GM18868 (cell line): Measurements from ENCODE around the gene TBC1D23.
"Not testable (repeated sequence)": the region's sequence is repeated elsewhere in the genome, so short reads cannot be mapped to it uniquely, and the experiment has no call there.

Experiments used
- ATAC-seq: cut with Tn5 transposase; IDR thresholded peaks from one replicate; pipeline ENCODE4 v1.9.1; 2021; ENCODE audit warnings: mild to moderate bottlenecking, moderate library complexity; ENCODE audit not compliant: unreplicated experiment

The TBC1D23 gene

DNA sequence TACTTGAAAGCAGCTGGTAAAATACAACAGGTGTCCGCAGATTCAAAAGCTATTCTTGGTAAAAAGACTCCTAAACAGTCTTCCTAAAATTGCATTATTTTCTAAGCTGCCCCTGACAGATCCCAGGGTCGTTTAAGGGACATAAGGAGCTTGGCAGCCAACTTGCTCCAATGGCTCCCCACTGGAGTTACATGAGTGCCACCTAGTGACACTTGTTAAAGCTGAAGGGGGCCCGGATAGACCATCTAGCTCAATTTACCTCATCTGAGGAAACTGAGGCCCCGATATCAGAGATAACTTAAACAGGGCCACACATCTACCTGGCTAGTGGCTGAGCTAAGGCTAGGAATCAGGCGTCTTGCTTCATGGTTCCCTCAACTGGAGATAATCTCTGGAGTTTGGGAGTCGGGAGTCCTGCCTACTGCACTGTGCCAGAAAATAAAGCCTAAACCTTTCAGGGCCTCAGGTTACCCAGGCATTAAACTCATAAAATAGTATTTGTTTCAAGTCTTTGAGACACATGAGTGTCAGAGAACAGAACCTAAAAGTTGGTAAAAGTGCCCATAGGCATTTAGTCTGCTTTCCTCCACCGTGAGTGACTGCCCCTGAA is 6.5 kb upstream of the TBC1D23 start:
- peak; percentile 84 for ATAC-seq

DNA sequence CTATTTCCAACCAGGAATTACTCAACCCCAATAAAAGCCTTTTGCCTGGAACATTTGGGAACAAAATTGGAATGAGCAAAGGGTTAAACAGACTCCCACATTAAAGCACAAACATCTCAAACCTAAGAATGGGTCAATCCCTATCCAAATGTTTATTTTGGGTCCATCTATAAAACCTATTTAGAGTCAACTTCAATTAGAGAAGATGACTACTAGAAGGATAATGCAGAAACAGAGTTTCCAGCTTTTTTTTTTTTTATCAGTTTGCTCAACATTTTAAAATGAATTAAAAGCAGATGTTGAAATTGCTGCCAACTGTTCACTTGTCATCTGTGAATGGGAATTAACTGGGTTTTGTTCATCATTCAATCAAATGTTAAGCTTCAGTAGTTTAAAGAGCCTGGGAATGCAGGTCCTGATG is 4.1 kb upstream of the TBC1D23 start:
- ATAC-seq: no peak

DNA sequence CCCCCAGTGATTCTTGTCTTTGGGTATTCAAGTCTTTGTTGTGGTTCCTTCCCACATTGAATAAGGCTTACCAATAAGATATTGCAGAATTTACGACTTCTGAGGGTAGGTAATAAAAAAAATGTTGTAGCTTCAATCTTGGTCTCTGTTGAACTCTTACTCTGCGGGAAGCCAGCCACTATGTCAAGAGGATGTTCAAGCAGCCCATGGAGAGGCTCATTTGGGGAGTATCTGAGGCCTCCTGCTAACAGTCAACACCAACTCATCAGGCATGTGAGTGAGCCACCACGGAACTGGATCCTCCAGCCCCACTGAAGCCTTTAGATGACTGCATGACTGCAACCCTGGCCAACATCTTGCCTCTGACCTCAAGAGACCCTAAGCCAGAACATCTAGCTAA is 3.2 kb upstream of the TBC1D23 start:
- ATAC-seq: no peak

DNA sequence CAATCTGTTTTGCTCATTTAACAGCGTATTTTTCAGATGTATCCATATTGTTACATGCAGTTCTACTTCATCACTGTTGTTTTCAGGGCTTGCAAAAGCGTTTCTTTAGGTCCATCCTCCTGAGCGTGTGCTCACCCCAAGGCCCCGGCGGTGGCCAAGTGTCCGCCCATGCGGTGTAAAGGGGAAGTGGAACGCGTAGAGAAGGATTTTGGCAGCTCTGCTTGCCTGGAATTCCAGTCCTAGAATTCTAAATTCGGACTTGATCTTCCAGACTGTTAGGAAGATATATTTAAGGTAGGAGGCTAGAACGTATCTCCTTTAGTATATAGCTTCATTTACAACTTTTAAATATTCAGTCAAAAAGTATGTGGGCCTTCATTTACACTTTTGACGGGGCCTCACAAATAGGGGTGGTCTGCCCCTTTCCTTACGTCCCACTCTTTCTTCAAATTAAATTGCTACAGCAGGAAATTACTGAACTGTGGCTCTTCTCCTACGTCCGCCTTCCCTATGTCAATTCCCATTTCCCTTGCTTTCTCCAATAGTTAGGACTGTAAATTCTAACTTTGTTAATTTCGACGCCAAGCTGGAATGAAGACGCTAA is 609 bp upstream of the TBC1D23 start:
- no peak for ATAC-seq

DNA sequence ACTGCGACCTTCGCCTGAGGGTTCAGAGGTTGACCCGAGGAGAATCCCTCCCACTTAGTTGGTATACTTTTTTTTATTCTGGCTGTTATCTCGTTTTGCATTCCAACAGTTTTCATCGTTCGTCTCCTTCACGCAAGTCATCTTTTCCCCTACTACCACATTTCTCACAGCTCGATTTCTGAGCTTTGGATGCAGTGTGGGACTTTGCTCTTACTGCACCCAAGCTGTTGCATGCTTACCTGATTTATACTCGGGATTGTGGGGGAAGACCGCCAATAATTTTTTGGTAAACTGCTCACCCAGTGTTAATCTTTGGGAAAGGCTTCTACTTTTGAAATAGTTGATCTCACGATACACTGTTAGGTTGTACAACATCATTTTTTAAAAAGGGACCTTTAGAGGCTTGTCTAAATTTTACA is 702 bp downstream of the TBC1D23 start:
- no peak for ATAC-seq

DNA sequence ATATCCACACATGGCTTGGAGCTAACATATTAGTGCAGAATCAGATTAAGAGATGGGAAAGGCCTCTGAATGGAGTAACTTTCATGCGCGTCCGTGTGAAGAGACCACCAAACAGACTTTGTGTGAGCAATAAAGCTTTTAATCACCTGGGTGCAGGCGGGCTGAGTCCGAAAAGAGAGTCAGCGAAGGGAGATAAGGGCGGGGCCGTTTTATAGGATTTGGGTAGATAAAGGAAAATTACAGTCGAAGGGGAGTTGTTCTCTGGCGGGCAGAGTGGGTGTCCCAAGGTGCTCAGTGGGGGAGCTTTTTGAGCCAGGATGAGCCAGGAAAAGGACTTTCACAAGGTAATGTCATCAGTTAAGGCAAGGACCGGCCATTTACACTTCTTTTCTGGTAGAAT is 2.1 kb downstream of the TBC1D23 start:
- not testable (repeated sequence) for ATAC-seq

DNA sequence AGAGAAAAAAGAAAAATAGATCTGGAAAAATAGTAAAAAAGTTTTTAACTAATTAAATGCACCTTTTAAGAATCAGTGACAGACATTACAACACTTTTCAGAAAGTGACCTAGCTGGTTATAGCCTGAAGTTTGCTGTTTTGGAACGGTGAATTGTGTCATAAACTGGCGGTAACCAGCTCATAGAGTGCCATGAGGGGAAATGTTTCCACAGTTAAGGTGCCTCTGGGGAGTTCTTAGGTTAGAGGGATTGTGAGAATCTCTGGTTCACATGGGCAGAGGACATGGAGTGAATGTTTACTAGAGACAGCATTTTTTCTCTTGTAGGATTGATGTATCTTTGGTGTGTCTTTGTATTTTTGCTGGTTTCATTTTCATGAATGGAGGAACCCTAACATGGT is 2.8 kb downstream of the TBC1D23 start:
- no peak for ATAC-seq

DNA sequence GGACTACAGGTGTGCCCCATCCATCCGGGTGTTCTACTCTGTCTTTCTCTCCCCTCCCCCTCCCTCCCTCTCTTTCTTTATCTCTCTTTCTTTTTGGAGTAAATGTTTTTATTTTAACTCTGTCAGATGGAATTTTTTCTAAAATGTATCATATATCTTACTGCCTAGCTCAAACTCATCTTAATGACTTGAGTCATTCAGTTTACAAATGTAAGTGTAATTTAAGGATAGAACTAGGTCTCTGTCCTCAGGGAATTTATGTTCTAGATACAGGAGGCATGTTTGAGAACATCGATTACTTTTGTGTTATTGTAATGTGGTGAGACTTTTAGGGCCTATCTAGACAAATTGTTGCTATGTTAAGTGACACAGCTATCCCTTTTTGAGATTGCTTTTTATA is 3.5 kb downstream of the TBC1D23 start:
- no peak for ATAC-seq

DNA sequence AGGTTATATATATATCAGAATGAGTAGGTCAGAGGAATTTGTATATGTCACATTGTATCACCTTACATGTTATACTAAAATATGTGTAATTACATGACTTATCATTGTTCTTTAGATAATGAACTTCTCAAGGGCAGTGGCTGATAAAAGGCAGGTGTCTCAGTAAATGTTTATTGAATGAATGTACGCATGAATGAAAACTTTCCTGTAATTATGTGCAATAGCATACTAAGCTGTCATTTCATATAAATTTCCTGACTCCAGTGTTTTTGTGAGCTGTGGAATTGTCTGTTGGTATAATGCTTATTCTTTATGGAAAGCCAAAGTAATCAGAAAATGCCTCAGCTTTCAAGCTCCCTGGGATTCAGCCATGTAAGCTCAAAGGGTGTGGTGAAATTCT is 4.2 kb downstream of the TBC1D23 start:
- no peak for ATAC-seq

DNA sequence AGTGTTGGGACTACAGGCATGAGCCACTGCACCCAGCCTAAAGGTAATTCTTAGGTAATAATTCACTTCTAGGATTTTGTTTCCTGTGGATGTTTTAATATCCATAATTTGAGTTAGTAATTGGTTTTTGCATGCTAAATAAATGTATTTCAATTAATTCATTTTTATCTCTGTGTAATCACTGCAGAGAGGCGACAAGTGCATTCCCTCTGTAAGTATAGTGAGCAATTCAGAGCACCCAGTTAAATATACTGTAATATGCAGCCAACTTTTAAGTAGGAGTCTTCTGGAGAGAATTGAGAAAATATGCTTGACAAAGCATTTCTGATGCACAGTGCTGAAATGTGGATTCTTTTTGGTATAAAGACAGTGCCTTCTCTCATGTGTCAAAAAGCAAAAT is 5.7 kb downstream of the TBC1D23 start:
- ATAC-seq: no peak

DNA sequence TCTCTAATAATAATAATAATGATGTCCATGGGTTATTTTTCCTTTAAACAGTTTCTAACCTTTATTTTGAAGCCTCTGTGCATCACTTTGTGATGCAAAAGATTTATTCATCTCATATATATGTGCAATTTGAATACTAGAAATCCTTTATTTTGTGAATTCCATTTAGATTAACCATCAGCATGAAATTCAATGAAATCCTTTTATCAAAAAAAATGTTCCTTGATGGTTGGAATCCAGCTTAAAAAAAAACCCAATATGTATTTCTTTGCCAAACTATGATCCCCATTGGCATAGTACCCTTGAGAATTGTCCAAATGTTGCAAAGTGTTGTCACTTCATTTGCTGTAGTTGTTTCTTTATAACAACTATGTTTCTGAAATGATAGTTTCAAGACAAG is 7.4 kb downstream of the TBC1D23 start:
- ATAC-seq: no peak

DNA sequence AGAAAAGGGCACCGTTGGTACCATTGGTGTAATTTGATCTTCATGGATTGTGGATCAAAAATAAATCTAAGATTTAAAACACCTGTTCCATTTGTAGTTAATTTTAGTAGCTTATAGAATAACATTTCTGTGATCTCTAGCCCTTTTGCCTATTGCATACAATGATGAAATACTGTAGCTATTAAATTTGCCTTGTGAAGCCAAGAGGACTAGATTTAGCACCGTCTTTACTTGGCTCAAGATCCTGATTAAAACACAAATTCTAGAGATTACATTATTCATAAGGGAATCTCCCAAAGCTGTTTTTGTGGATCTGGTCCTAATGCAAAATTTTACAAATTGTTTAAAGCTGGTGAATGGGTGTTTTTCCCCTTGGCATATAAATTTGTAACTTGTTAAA is 8.2 kb downstream of the TBC1D23 start:
- no peak for ATAC-seq

DNA sequence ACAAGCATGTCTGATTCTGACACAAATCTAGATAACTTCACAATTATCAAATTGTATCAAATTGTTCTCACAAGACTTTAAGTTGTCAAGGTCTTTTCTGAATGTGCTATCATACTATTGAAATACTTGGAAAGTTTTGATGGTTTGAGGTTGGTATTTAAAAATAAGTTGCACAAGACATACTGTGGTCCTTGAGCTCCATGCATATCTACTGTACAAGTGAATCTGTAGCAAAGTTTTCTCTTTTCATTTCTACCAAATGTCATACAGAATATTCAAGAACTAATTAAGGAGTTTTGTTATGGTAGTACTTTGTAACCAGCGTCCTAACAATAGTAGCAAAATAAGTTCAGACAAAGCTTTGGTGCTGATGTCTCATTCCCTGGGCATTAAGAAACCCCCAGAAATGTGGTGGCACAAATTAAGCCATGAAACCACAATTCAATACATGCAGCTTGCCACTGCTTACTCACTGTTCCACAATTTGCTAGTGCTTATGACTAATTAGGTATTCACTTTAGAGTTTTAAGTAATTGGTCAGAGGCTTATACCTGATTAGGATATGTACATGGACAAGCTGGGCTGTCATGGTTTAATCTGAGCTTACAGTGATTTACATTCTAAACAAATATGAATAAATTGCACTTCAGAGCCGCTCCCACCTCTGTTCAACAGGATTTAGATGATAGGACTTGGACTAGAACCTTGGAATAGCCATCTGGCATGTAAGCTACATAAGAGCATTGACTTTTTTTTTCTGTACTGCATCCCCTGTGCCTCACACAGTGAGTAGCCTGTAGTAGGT is 8.8 kb downstream of the TBC1D23 start:
- ATAC-seq: peak; percentile 40

DNA sequence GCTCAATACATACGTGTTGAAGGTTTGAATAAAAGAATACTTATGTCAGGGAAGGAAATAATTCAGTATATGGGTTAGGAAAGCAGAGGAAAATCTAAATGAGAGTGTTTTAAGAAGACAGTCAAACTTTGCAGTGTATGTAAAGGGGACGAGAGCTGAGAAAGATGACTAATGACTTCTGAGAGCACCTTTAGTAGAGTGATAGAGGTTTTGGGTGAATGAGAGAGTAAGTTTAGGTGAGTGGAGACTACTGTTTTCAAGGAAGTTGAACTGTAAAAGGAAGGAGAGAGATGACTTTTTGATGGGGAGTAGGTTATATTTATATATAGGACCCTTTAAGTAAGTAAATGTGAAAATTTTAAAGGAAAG is 9.4 kb downstream of the TBC1D23 start:
- ATAC-seq: no peak

DNA sequence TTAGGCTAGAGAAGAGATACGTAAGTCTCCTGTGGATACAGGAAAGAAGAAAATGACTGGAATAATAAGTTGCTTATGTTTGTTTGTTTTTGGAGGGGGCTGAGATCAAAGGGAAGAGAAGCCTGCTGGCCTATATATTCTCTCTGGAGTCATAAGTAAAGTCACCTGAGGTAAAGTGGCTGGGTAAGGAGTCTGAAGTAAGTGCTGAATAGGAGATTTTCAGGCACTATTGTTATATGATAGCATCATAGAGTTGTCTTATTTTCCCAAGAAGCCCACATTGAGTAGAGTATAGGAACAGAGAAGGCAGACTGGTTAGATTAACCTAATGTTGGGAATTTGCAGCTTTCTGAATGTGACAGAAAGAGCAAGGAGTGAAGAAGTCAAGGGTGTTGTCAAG is 10.7 kb downstream of the TBC1D23 start:
- ATAC-seq: no peak

DNA sequence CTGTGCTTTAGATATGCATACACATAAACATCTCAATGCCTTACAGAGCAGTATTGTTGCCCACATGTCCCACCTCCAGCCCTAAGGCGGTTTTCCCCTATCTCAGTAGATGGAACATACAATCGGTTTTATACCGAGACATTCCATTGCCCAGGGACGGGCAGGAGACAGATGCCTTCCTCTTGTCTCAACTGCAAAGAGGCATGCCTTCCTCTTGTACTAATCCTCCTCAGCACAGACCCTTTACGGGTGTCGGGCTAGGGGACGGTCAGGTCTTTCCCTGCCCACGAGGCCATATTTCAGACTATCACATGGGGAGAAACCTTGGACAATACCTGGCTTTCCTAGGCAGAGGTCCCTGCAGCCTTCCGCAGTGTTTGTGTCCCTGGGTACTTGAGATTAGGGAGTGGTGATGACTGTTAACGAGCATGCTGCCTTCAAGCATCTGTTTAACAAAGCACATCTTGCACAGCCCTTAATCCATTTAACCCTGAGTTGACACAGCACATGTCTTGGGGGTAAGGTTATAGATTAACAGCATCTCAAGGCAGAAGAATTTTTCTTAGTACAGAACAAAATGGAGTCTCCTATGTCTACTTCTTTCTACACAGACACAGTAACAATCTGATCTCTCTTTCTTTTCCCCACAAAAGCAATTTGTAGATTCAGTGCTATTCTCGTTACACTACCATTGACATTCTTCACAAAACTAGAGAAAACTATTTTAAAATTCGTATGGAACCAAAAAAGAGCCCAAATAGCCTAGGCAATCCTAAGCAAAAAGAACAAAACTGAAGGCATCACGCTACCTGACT is 12.2 kb downstream of the TBC1D23 start:
- ATAC-seq: not testable (repeated sequence)

DNA sequence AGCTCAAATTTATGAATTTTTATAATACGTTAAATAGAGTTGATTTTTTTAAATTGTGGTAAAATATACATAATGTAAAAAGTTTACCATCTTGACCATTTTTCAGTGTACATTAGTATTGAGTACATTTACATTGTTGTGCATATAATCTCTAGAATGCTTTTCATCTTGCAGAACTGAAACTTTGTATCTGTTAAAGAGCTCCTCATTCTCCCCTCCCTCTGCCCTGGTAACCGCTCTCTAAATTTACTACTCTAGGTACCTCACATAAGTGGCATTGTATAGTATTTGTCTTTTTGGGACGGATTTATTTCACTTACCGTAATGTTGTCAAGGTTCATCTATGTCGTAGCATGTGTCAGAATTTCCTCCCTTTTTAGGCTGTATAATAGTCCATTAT is 13.6 kb downstream of the TBC1D23 start:
- ATAC-seq: peak; percentile 70

DNA sequence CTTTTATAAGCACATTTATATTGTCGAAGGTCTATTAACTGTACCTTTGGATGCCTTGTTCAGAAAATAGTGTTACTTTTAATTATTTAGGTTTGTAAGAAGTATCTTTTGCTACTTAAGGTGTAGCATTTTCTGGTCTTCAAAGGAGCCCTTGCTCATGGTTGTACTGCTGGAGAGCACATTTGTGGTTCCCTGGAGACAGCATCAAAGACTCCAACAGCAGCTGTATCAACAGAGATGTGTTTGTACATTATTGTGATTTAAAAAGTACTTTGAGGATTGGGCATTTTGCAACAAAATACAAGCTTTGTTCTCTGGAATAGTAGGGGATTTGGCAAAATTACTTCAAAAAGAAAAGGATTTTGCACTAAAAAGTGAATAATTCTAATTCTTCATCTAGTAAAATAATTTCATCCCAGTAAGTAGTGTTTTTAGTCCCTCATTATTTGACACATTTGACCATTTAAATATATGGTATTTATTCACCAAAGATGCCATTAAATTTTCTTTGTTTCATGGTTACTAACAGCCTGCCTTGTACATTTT is 16.5 kb downstream of the TBC1D23 start:
- ATAC-seq: no peak

DNA sequence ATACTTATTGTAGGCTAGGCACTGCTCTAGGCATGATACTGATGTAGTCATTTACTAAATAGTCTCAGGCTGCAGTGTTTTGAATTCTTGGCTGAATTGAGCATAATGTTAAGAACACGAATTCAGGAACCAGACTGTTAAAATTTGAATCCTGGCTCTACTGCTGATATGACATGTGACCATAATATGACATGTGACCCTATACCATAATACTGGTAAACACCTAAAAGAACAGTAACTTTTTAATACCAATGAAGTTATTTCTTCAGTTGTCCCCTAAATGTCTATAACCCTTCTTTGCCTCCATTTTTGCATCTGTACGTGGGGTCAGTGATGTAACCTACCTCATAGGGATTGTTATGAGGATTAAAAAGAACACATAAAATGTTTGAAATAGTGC is 18.1 kb downstream of the TBC1D23 start:
- ATAC-seq: no peak

DNA sequence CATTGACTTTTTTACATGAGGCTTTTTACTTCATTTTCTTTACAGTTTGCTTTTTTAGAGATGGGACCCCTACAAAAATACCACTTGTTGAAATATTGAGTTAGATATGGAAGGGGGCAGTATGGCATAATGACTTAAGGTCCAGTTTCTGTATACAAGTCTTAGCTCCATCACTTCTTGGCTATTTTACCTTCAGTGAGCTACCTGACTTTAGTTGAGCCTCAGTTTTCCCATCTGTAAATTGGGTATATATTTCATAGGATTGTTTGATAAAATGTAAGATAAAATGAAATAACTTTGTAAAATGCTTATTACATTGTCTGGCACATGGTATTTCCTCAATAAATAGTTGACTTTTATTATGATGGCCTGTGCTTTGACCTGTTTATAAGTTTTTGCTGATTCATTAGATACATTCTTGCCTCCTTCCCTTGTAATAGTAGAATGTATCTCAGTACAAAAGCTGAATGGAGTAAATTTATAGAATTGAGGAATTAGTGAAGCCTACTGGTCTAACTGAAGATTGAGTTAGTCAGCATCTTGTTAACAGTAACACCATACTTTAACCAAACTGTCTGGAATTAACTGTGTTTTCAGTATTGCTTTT is 27.6 kb downstream of the TBC1D23 start:
- ATAC-seq: no peak

DNA sequence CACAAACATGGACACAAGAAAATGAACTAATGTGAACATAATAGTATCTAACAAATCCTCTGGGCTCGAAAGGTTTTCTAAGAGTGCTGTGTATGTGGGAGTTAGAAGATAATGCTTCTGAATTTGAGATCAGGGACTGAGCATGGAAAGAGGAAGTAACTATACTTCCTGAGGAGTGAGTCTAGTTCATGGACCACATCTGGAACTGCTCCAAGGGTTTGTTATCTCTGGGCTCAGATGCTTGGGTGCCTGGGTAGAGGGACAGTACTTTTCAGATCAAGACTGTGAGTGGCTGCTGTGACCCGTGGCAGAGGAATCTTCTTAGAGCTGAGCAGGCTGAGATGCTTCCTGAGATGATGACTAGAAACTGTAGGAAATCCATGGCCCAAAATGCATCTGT is 28.5 kb downstream of the TBC1D23 start:
- ATAC-seq: no peak
